Measurements from ENCODE around the gene RBFOX1. TPM values are rescaled to one million over a fixed set of nuclear protein-coding genes. Genes with fewer than 3 reads are reported as not detected.

The RBFOX1 gene
- total RNA-seq, 2 donors from 2014 or later, result 9.2 to 11.2 TPM

- no peak for DNase-seq
- intact Hi-C loops (cut with DNase I, micrococcal nuclease), result no loop called here
- no peak for ATAC-seq
Measured at GRCh38 chr16:7675628-7676027, 343.0 kb downstream of the RBFOX1 start.

GRCh38 chr16:7680296-7680695, 347.7 kb downstream of the RBFOX1 start:
- ATAC-seq, result no peak
- intact Hi-C loops (cut with DNase I, micrococcal nuclease), result no loop called here
- no peak for DNase-seq

- ATAC-seq, result no peak
- DNase-seq, result no peak
- intact Hi-C loops (cut with DNase I, micrococcal nuclease), result no loop called here
Measured at GRCh38 chr16:7688811-7689210, 356.2 kb downstream of the RBFOX1 start.

GRCh38 chr16:7689234-7689633, 356.6 kb downstream of the RBFOX1 start:
- intact Hi-C loops (cut with DNase I, micrococcal nuclease), result no loop called here
- DNase-seq (no peak), ATAC-seq (no peak)

- ATAC-seq (no peak), DNase-seq (no peak)
- intact Hi-C loops (cut with DNase I, micrococcal nuclease), result no loop called here
Measured at GRCh38 chr16:7691533-7691932, 358.9 kb downstream of the RBFOX1 start.

GRCh38 chr16:7703672-7704071, 371.0 kb downstream of the RBFOX1 start:
- DNase-seq, result no peak
- ATAC-seq, result no peak
- intact Hi-C loops (cut with DNase I, micrococcal nuclease), result no loop called here

GRCh38 chr16:7705885-7706284, 373.2 kb downstream of the RBFOX1 start:
- DNase-seq (no peak), ATAC-seq (no peak)
- intact Hi-C loops (cut with DNase I, micrococcal nuclease), result no loop called here

GRCh38 chr16:7709186-7709585, 376.5 kb downstream of the RBFOX1 start:
- ATAC-seq, result no peak
- intact Hi-C loops (cut with DNase I, micrococcal nuclease), result no loop called here
- no peak for DNase-seq

GRCh38 chr16:7713244-7713643, 380.6 kb downstream of the RBFOX1 start:
- DNase-seq, result no peak
- intact Hi-C loops (cut with DNase I, micrococcal nuclease), result no loop called here
- ATAC-seq, result no peak

- intact Hi-C loops (cut with DNase I, micrococcal nuclease), result no loop called here
- DNase-seq (no peak), ATAC-seq (no peak)
Measured at GRCh38 chr16:7714775-7715174, 382.1 kb downstream of the RBFOX1 start.

- intact Hi-C loops (cut with DNase I, micrococcal nuclease), result no loop called here
- DNase-seq, result no peak
Measured at GRCh38 chr16:7716660-7717550, 384.3 kb downstream of the RBFOX1 start.

GRCh38 chr16:7722761-7723160, 390.1 kb downstream of the RBFOX1 start:
- intact Hi-C loops (cut with DNase I, micrococcal nuclease), result no loop called here
- DNase-seq (no peak), ATAC-seq (no peak)

More at GRCh38 chr16:7716660-7717550, 384.3 kb downstream of the RBFOX1 start:
- no peak for ATAC-seq

GRCh38 chr16:7731141-7731540, 398.5 kb downstream of the RBFOX1 start:
- ATAC-seq (no peak), DNase-seq (no peak)
- intact Hi-C loops (cut with DNase I, micrococcal nuclease), result no loop called here

- intact Hi-C loops (cut with DNase I, micrococcal nuclease), result no loop called here
- no peak for DNase-seq
- no peak for ATAC-seq
Measured at GRCh38 chr16:7736138-7736665, 403.6 kb downstream of the RBFOX1 start.

- intact Hi-C loops (cut with DNase I, micrococcal nuclease), result no loop called here
- ATAC-seq, result no peak
Measured at GRCh38 chr16:7742626-7743025, 410.0 kb downstream of the RBFOX1 start.

GRCh38 chr16:7744546-7745264, 412.1 kb downstream of the RBFOX1 start:
- DNase-seq (no peak), ATAC-seq (no peak)
- intact Hi-C loops (cut with DNase I, micrococcal nuclease), result no loop called here

More at GRCh38 chr16:7742626-7743025, 410.0 kb downstream of the RBFOX1 start:
- no peak for DNase-seq

- intact Hi-C loops (cut with DNase I, micrococcal nuclease), result no loop called here
- ATAC-seq (no peak), DNase-seq (no peak)
Measured at GRCh38 chr16:7745276-7745675, 412.6 kb downstream of the RBFOX1 start.

GRCh38 chr16:7746941-7747340, 414.3 kb downstream of the RBFOX1 start:
- ATAC-seq, result no peak
- intact Hi-C loops (cut with DNase I, micrococcal nuclease), result no loop called here
- DNase-seq, result no peak

- intact Hi-C loops (cut with DNase I, micrococcal nuclease), result no loop called here
- DNase-seq (no peak), ATAC-seq (no peak)
Measured at GRCh38 chr16:7748522-7748921, 415.9 kb downstream of the RBFOX1 start.

GRCh38 chr16:7755347-7755882, 422.8 kb downstream of the RBFOX1 start:
- no peak for ATAC-seq
- intact Hi-C loops (cut with DNase I, micrococcal nuclease), result no loop called here
- DNase-seq, result no peak
